Body of pancreas (tissue), 4 donors: ENCODE results near the gene PDHB. TPM values are rescaled to one million over a fixed set of nuclear protein-coding genes. Genes with fewer than 3 reads are reported as not detected.

ENCODE experiments used
- ATAC-seq: fragments of 150-250 bp; one replicate; pipeline ENCODE4 v1.9.1; 2016
- DNase-seq, 4 donors: peaks; one replicate each; pipeline ENCODE4 v3.0.0-alpha.2; 2019
- H3K27ac ChIP-seq, 4 donors: fragments of 200-600 bp; sonication (generic); 1 replicate in 3 of 4; 2 replicates in 1 of 4; pipeline versions ENCODE4 v1.5.1 to v1.6.1; 2016 to 2019; ENCODE audit warnings: mild to moderate bottlenecking in 1 of 4, mixed read lengths in 1 of 4, moderate library complexity in 1 of 4
- H3K27me3 ChIP-seq, 2 donors: fragments of 200-600 bp; sonication (generic); one replicate each; pipeline ENCODE4 v1.6.0; 2016; ENCODE audit warnings: mild to moderate bottlenecking in 1 of 2
- H3K36me3 ChIP-seq, 2 donors: fragments of 200-600 bp; sonication (generic); replicated peaks in 1 of 2; 2 replicates each; pipeline ENCODE4 v1.5.1; 2016; ENCODE audit warnings: low read depth in 2 of 2; ENCODE audit not compliant: insufficient read depth in 1 of 2
- H3K4me1 ChIP-seq: fragments of 200-600 bp; sonication (generic); one replicate; pipeline ENCODE4 v1.6.0; 2016
- H3K4me3 ChIP-seq, 2 donors: fragments of 200-600 bp; sonication (generic); 1 replicate in 1 of 2; 2 replicates in 1 of 2; pipeline ENCODE4 v1.5.1; 2016 to 2019
- H3K9me3 ChIP-seq, 3 donors: fragments of 200-600 bp; sonication (generic); 1 replicate in 2 of 3; 2 replicates in 1 of 3; pipeline ENCODE4 v1.5.1; 2016
- CTCF ChIP-seq, 7 experiments: fragments of 450-650 bp in 4 of 7; fragments of 200-600 bp in 3 of 7; sonication (generic) in 3 of 7; IDR thresholded peaks; one replicate each; pipeline ENCODE4 v1.5.1; 2016 to 2019; ENCODE audit warnings: antibody characterized with exemption in 7 of 7
- POLR2A ChIP-seq, 3 donors: fragments of 450-650 bp; IDR thresholded peaks; one replicate each; pipeline ENCODE4 v1.6.1; 2016; ENCODE audit warnings: antibody characterized with exemption in 3 of 3, mild to moderate bottlenecking in 2 of 3
- WGBS, 2 donors: methylation state at CpG; one replicate each; pipeline ENCODE4 v1.1.5; 2017; 5-methylcytosine and 5-hydroxymethylcytosine counted together
- intact Hi-C: fragments of 100-400 bp; cut with DNase I; formaldehyde crosslinking; loops from one replicate; pipeline ENCODE4 v1.15.1; 2023
- total RNA-seq, 2 donors: library from RNA; depleted of rRNA; stranded (reverse); fragments of >200 nt; gene quantifications; one replicate each; pipeline ENCODE4 v1.1.0, GENCODE V29; 2016

PDHB gene
- total RNA-seq, 2 donors from 2014 or later = 23.4 to 32.7 TPM

- H3K4me1 ChIP-seq = peaks cover 20% of the 10 kb centered on the region
- intact Hi-C loops = no loop called here
- TF ChIP-seq POLR2A (IDR thresholded peaks at IDR 0.05) = no peak
- TF ChIP-seq CTCF (IDR thresholded peaks at IDR 0.05) = no peak
- no peak overlapping the region for H3K4me3 ChIP-seq
- 56 to 86% methylated on average over 2 to 3 of the region's 3 CpGs for WGBS, 2 donors
- H3K27ac ChIP-seq = peak overlapping the region; percentile 83 to 93 (median 86)
- DNase-seq (no peak), ATAC-seq (no peak)
- peaks cover 0 to 20% of the 10 kb centered on the region in 2 donors for H3K36me3 ChIP-seq
- H3K9me3 ChIP-seq = no peaks in the 10 kb centered on the region
- no peaks in the 10 kb centered on the region for H3K27me3 ChIP-seq
Observed at GRCh38 chr3:58434168-58434504, 504 bp upstream of the PDHB start.

GRCh38 chr3:58432905-58433304 is 727 bp downstream of the PDHB start:
- H3K27me3 ChIP-seq = no peaks in the 10 kb centered on the region
- H3K36me3 ChIP-seq = peaks cover 0 to 32% of the 10 kb centered on the region in 2 donors
- TF ChIP-seq POLR2A (IDR thresholded peaks at IDR 0.05) (no peak), CTCF (IDR thresholded peaks at IDR 0.05) (no peak)
- H3K4me1 ChIP-seq = peaks cover 20% of the 10 kb centered on the region
- no peak for DNase-seq
- peak overlapping the region; percentile 83 to 93 (median 86) for H3K27ac ChIP-seq
- no peaks in the 10 kb centered on the region for H3K9me3 ChIP-seq
- peak overlapping the region; percentile 49 to 85 for H3K4me3 ChIP-seq
- ATAC-seq = no peak
- intact Hi-C loops = no loop called here
- 45 to 62% methylated on average over 6 of the region's 6 CpGs for WGBS, 2 donors

- intact Hi-C loops = no loop called here
- peaks cover 0 to 46% of the 10 kb centered on the region in 2 donors for H3K36me3 ChIP-seq
- peaks cover 20% of the 10 kb centered on the region for H3K4me1 ChIP-seq
- H3K27ac ChIP-seq = no peak overlapping the region
- no peak for ATAC-seq
- no peak overlapping the region for H3K4me3 ChIP-seq
- DNase-seq = no peak
- H3K9me3 ChIP-seq = no peaks in the 10 kb centered on the region
- no peaks in the 10 kb centered on the region for H3K27me3 ChIP-seq
- TF ChIP-seq POLR2A (IDR thresholded peaks at IDR 0.05) (no peak), CTCF (IDR thresholded peaks at IDR 0.05) (no peak)
- WGBS, 2 donors = 0% methylated on average over 1 of the region's 1 CpG; no CpG with 5 or more reads in 1 of the 2 donors
Observed at GRCh38 chr3:58429657-58430056, 4.0 kb downstream of the PDHB start.

GRCh38 chr3:58427661-58428361 is 5.8 kb downstream of the PDHB start:
- Histone ChIP-seq H3K4me1 (peaks cover 11% of the 10 kb centered on the region), H3K27ac (peak overlapping the region in 1 of 4 donors; percentile 7), H3K27me3 (no peaks in the 10 kb centered on the region), H3K36me3 (peaks cover 0 to 46% of the 10 kb centered on the region in 2 donors), H3K9me3 (no peaks in the 10 kb centered on the region), H3K4me3 (no peak overlapping the region)
- ATAC-seq = no peak
- no peak for TF ChIP-seq POLR2A (IDR thresholded peaks at IDR 0.05)
- no peak for DNase-seq
- intact Hi-C loops = no loop called here
- 42 to 63% methylated on average over 7 of the region's 7 CpGs for WGBS, 2 donors

- H3K4me1 ChIP-seq = no peaks in the 10 kb centered on the region
- H3K27me3 ChIP-seq = no peaks in the 10 kb centered on the region
- H3K9me3 ChIP-seq = no peaks in the 10 kb centered on the region
- ATAC-seq (no peak), DNase-seq (no peak)
- 52 to 57% methylated on average over 2 of the region's 2 CpGs for WGBS, 2 donors
- peaks cover 0 to 41% of the 10 kb centered on the region in 2 donors for H3K36me3 ChIP-seq
- intact Hi-C loops = no loop called here
- H3K27ac ChIP-seq = no peak overlapping the region
- no peak for TF ChIP-seq CTCF (IDR thresholded peaks at IDR 0.05)
- no peak for TF ChIP-seq POLR2A (IDR thresholded peaks at IDR 0.05)
- H3K4me3 ChIP-seq = no peak overlapping the region
Observed at GRCh38 chr3:58425782-58426181, 7.8 kb downstream of the PDHB start.
